ENCODE results near the gene TIMP2.
"Not testable (repeated sequence)": the region's sequence is repeated elsewhere in the genome, so short reads cannot be mapped to it uniquely, and the experiment has no call there.

Gene TIMP2

GRCh38 chr17:78925234-78925633 lies at the start of gene TIMP2:
Gene TIMP2 (minus strand): TSS chr17:78925387. CDS start chr17:78925088, 299 bp downstream.
- no peak for DNase-seq (ENCODE audit: low spot score)

- no peak for DNase-seq (ENCODE audit: low spot score)
These were observed 48.8 kb upstream of the TIMP2 start for GRCh38 chr17:78973792-78974520.

GRCh38 chr17:78973196-78973595 lies 48.0 kb upstream of the TIMP2 start:
- DNase-seq (ENCODE audit: low spot score): no peak

GRCh38 chr17:78972507-78973105 lies 47.4 kb upstream of the TIMP2 start:
- DNase-seq (ENCODE audit: low spot score): no peak

- no peak for DNase-seq (ENCODE audit: low spot score)
These were observed 46.7 kb upstream of the TIMP2 start for GRCh38 chr17:78971756-78972506.

- peak; percentile 62 for DNase-seq (ENCODE audit: low spot score)
These were observed 45.9 kb upstream of the TIMP2 start for GRCh38 chr17:78970834-78971755.

GRCh38 chr17:78969865-78970264 lies 44.7 kb upstream of the TIMP2 start:
- DNase-seq (ENCODE audit: low spot score): no peak

- no peak for DNase-seq (ENCODE audit: low spot score)
These were observed 42.7 kb upstream of the TIMP2 start for GRCh38 chr17:78967782-78968362.

- no peak for DNase-seq (ENCODE audit: low spot score)
These were observed 41.9 kb upstream of the TIMP2 start for GRCh38 chr17:78966910-78967600.

GRCh38 chr17:78966123-78966813 lies 41.1 kb upstream of the TIMP2 start:
- DNase-seq (ENCODE audit: low spot score): no peak

- no peak for DNase-seq (ENCODE audit: low spot score)
These were observed 40.3 kb upstream of the TIMP2 start for GRCh38 chr17:78965491-78965924.

GRCh38 chr17:78963378-78963777 lies 38.2 kb upstream of the TIMP2 start:
- no peak for DNase-seq (ENCODE audit: low spot score)

GRCh38 chr17:78962984-78963348 lies 37.8 kb upstream of the TIMP2 start:
- not testable (repeated sequence) for DNase-seq (ENCODE audit: low spot score)

- DNase-seq (ENCODE audit: low spot score): no peak
These were observed 37.3 kb upstream of the TIMP2 start for GRCh38 chr17:78962345-78962983.

GRCh38 chr17:78961571-78961970 lies 36.4 kb upstream of the TIMP2 start:
- no peak for DNase-seq (ENCODE audit: low spot score)

GRCh38 chr17:78960928-78961327 lies 35.7 kb upstream of the TIMP2 start:
- DNase-seq (ENCODE audit: low spot score): no peak

GRCh38 chr17:78959803-78960202 lies 34.6 kb upstream of the TIMP2 start:
- DNase-seq (ENCODE audit: low spot score): no peak

- no peak for DNase-seq (ENCODE audit: low spot score)
These were observed 33.5 kb upstream of the TIMP2 start for GRCh38 chr17:78958641-78959127.

- DNase-seq (ENCODE audit: low spot score): no peak
These were observed 31.9 kb upstream of the TIMP2 start for GRCh38 chr17:78957128-78957527.

- DNase-seq (ENCODE audit: low spot score): no peak
These were observed 31.1 kb upstream of the TIMP2 start for GRCh38 chr17:78956254-78956653.

Measured in hematopoietic multipotent progenitor cell treated with erythropoietin and hydrocortisone succinate and interleukin-3 and kit ligand, for 17 days (in vitro differentiated cells).